Measurements from ENCODE around the gene EDDM13. TPM values are rescaled to one million over a fixed set of nuclear protein-coding genes. Genes with fewer than 3 reads are reported as not detected.

EDDM13 gene
- total and polyA plus RNA-seq, 2 of the 13 experiments (the other 11 are each of a cell fraction or from before 2014, with no cell fraction given) = not detected

GRCh38 chr19:56314018-56314380 is 41.5 kb downstream of the EDDM13 start (continued):
- TF ChIP-seq ZNF563 (CRISPR knock-in tag; IDR thresholded peaks at IDR 0.05) (no peak), BCL6 (CRISPR knock-in tag; IDR thresholded peaks at IDR 0.05) (no peak; the same call in 1 of the 2 replicates), MAZ (IDR thresholded peaks at IDR 0.05; ENCODE audit: borderline replicate concordance, low read depth, low read length) (0 out of 2 replicates have a peak, but pooled peaks have one; percentile 14), MAZ (CRISPR knock-in tag; IDR thresholded peaks at IDR 0.05; ENCODE audit: low read depth) (no peak), NFKBIZ (CRISPR knock-in tag; IDR thresholded peaks at IDR 0.05) (no peak), ZBTB46 (CRISPR knock-in tag; IDR thresholded peaks at IDR 0.05; ENCODE audit: borderline replicate concordance) (no peak), MIXL1 (CRISPR knock-in tag; IDR thresholded peaks at IDR 0.05) (no peak), MAFK (conservative IDR thresholded peaks at IDR 0.05 in 1 of 2, IDR thresholded peaks at IDR 0.05 in 1 of 2; ENCODE audit: low read length in 2 of 2) (no peak), ZBTB25 (CRISPR knock-in tag; IDR thresholded peaks at IDR 0.05) (no peak), ZNF672 (CRISPR knock-in tag; IDR thresholded peaks at IDR 0.05) (no peak), SALL2 (CRISPR knock-in tag; IDR thresholded peaks at IDR 0.05) (no peak), ZNF7 (CRISPR knock-in tag; IDR thresholded peaks at IDR 0.05) (no peak), GABPB1 (CRISPR knock-in tag; IDR thresholded peaks at IDR 0.05) (no peak), RBM22 (optimal IDR thresholded peaks at IDR 0.05; ENCODE audit: low read length) (no peak), CREBL2 (CRISPR knock-in tag; IDR thresholded peaks at IDR 0.05; ENCODE audit: borderline replicate concordance) (no peak), HNRNPK (IDR thresholded peaks at IDR 0.05; ENCODE audit: low read depth, low read length, poor library complexity, severe bottlenecking) (no peak), MED1 (CRISPR knock-in tag; IDR thresholded peaks at IDR 0.05) (0 out of 2 replicates have a peak, but pooled peaks have one; percentile 20), ZNF451 (CRISPR knock-in tag; IDR thresholded peaks at IDR 0.05) (no peak), ZKSCAN8 (CRISPR knock-in tag; IDR thresholded peaks at IDR 0.05; ENCODE audit: borderline replicate concordance) (0 out of 2 replicates have a peak, but pooled peaks have one; percentile 30), ZUFSP (CRISPR knock-in tag; IDR thresholded peaks at IDR 0.05; ENCODE audit: borderline replicate concordance) (no peak), HOXA7 (CRISPR knock-in tag; IDR thresholded peaks at IDR 0.05) (no peak)
- TF ChIP-seq, protein P1, sequence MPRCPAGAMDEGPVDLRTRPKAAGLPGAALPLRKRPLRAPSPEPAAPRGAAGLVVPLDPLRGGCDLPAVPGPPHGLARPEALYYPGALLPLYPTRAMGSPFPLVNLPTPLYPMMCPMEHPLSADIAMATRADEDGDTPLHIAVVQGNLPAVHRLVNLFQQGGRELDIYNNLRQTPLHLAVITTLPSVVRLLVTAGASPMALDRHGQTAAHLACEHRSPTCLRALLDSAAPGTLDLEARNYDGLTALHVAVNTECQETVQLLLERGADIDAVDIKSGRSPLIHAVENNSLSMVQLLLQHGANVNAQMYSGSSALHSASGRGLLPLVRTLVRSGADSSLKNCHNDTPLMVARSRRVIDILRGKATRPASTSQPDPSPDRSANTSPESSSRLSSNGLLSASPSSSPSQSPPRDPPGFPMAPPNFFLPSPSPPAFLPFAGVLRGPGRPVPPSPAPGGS (CRISPR knock-in tag; IDR thresholded peaks at IDR 0.05) = no peak
